ENCODE results near the gene HAND2. TPM values are rescaled to one million over a fixed set of nuclear protein-coding genes. Genes with fewer than 3 reads are reported as not detected.
A peak's percentile ranks its signal among the peaks of the same experiment; 100 is the strongest.

HAND2 gene
- total RNA-seq, 2 donors from 2014 or later = not detected

GRCh38 chr4:173532725-173533511, 2.9 kb upstream of the HAND2 start:
- Histone ChIP-seq H3K9me3 (ENCODE audit: control insufficient read depth, low read length) (no peaks in the 10 kb centered on the region), H3K27ac (ENCODE audit: low read depth, low read length) (no peak overlapping the region), H3K9ac (ENCODE audit: extremely low read depth, low read length, poor library complexity, severe bottlenecking) (no peak overlapping the region), H3K4me3 (ENCODE audit: low read length) (no peak overlapping the region), H3K27me3 (ENCODE audit: control insufficient read depth, insufficient read depth, low read length, poor library complexity, severe bottlenecking) (peaks cover 97% of the 10 kb centered on the region), H3K4me1 (ENCODE audit: control insufficient read depth, insufficient read depth, low read length) (no peaks in the 10 kb centered on the region), H3K36me3 (ENCODE audit: control insufficient read depth, insufficient read depth, low read length) (no peaks in the 10 kb centered on the region)
- Mint-ChIP-seq H3K36me3 (ENCODE audit: low read depth) (no peaks in the 10 kb centered on the region), H3K4me1 (peaks cover 13% of the 10 kb centered on the region), H3K27ac (no peak overlapping the region), H3K9me3 (no peaks in the 10 kb centered on the region), H3K27me3 (ENCODE audit: insufficient read depth) (peaks cover 97% of the 10 kb centered on the region), H3K4me3 (no peak overlapping the region)
- WGBS, 2 experiments (ENCODE audit: insufficient coverage in 1 of 2, insufficient read length in 1 of 2) = 0 to 23% methylated on average over 1 to 4 of the region's 4 CpGs
- DNase-seq = no peak
- TF ChIP-seq CTCF (conservative IDR thresholded peaks at IDR 0.05) = no peak

- Mint-ChIP-seq H3K27ac (no peak overlapping the region), H3K4me1 (peaks cover 19% of the 10 kb centered on the region), H3K27me3 (ENCODE audit: insufficient read depth) (peaks cover 97% of the 10 kb centered on the region), H3K36me3 (ENCODE audit: low read depth) (no peaks in the 10 kb centered on the region), H3K9me3 (no peaks in the 10 kb centered on the region), H3K4me3 (peak overlapping the region; percentile 9)
- 5 to 7% methylated on average over 26 to 52 of the region's 52 CpGs for WGBS, 2 experiments (ENCODE audit: insufficient coverage in 1 of 2, insufficient read length in 1 of 2)
- Histone ChIP-seq H3K36me3 (ENCODE audit: control insufficient read depth, insufficient read depth, low read length) (no peaks in the 10 kb centered on the region), H3K9ac (ENCODE audit: extremely low read depth, low read length, poor library complexity, severe bottlenecking) (no peak overlapping the region), H3K4me1 (ENCODE audit: control insufficient read depth, insufficient read depth, low read length) (no peaks in the 10 kb centered on the region), H3K27me3 (ENCODE audit: control insufficient read depth, insufficient read depth, low read length, poor library complexity, severe bottlenecking) (peaks cover 97% of the 10 kb centered on the region), H3K27ac (ENCODE audit: low read depth, low read length) (no peak overlapping the region), H3K9me3 (ENCODE audit: control insufficient read depth, low read length) (no peaks in the 10 kb centered on the region), H3K4me3 (ENCODE audit: low read length) (no peak overlapping the region)
- DNase-seq = peak; percentile 73
- TF ChIP-seq CTCF (conservative IDR thresholded peaks at IDR 0.05) = no peak
These were observed 1.3 kb upstream of the HAND2 start for GRCh38 chr4:173531086-173531965.

GRCh38 chr4:173530326-173531085, 477 bp upstream of the HAND2 start:
- Histone ChIP-seq H3K9ac (ENCODE audit: extremely low read depth, low read length, poor library complexity, severe bottlenecking) (no peak overlapping the region), H3K4me1 (ENCODE audit: control insufficient read depth, insufficient read depth, low read length) (no peaks in the 10 kb centered on the region), H3K36me3 (ENCODE audit: control insufficient read depth, insufficient read depth, low read length) (no peaks in the 10 kb centered on the region), H3K27ac (ENCODE audit: low read depth, low read length) (no peak overlapping the region), H3K9me3 (ENCODE audit: control insufficient read depth, low read length) (no peaks in the 10 kb centered on the region), H3K27me3 (ENCODE audit: control insufficient read depth, insufficient read depth, low read length, poor library complexity, severe bottlenecking) (peaks cover 97% of the 10 kb centered on the region), H3K4me3 (ENCODE audit: low read length) (peak overlapping the region; percentile 69)
- TF ChIP-seq CTCF (conservative IDR thresholded peaks at IDR 0.05) = no peak
- Mint-ChIP-seq H3K36me3 (ENCODE audit: low read depth) (no peaks in the 10 kb centered on the region), H3K4me3 (peak overlapping the region; percentile 54), H3K9me3 (no peaks in the 10 kb centered on the region), H3K27ac (no peak overlapping the region), H3K4me1 (peaks cover 26% of the 10 kb centered on the region), H3K27me3 (ENCODE audit: insufficient read depth) (peaks cover 97% of the 10 kb centered on the region)
- 4 to 5% methylated on average over 20 to 33 of the region's 34 CpGs for WGBS, 2 experiments (ENCODE audit: insufficient coverage in 1 of 2, insufficient read length in 1 of 2)
- peak; percentile 64 for DNase-seq
